Subcutaneous abdominal adipose tissue (tissue), 5 donors: ENCODE results near the gene SLC17A5.
A peak's percentile ranks its signal among the peaks of the same experiment; 100 is the strongest.

Experiments
- H3K27ac ChIP-seq: one replicate; pipeline ENCODE4 v1.7.0; 2013; ENCODE audit warnings: low read depth, mild to moderate bottlenecking, inconsistent platforms, low read length, moderate library complexity
- H3K27me3 ChIP-seq, 5 donors: one replicate each; pipeline ENCODE4 v1.7.0; 2013; ENCODE audit warnings: low read length in 5 of 5, inconsistent platforms in 1 of 5; ENCODE audit not compliant: control insufficient read depth in 5 of 5, insufficient read depth in 4 of 5
- H3K36me3 ChIP-seq, 5 donors: one replicate each; pipeline ENCODE4 v1.7.0; 2013; ENCODE audit warnings: low read length in 5 of 5; ENCODE audit not compliant: control insufficient read depth in 5 of 5, insufficient read depth in 5 of 5
- H3K4me1 ChIP-seq, 5 donors: one replicate each; pipeline ENCODE4 v1.7.0; 2013; ENCODE audit warnings: low read length in 5 of 5, mild to moderate bottlenecking in 3 of 5, moderate library complexity in 1 of 5; ENCODE audit not compliant: control insufficient read depth in 5 of 5, insufficient read depth in 5 of 5
- H3K4me3 ChIP-seq, 5 donors: one replicate each; pipeline ENCODE4 v1.7.0; 2013; ENCODE audit warnings: low read length in 5 of 5, low read depth in 1 of 5
- H3K9ac ChIP-seq, 5 donors: one replicate each; pipeline ENCODE4 v1.7.0; 2013; ENCODE audit warnings: low read length in 5 of 5, mild to moderate bottlenecking in 4 of 5, moderate library complexity in 3 of 5
- H3K9me3 ChIP-seq, 5 donors: one replicate each; pipeline ENCODE4 v1.7.0; 2013; ENCODE audit warnings: low read length in 5 of 5; ENCODE audit not compliant: control insufficient read depth in 5 of 5
- donor health status: healthy.
- donor health status: healthy.
- donor health status: healthy.
- donor health status: healthy.
- donor health status: healthy.

The SLC17A5 gene, protein sequence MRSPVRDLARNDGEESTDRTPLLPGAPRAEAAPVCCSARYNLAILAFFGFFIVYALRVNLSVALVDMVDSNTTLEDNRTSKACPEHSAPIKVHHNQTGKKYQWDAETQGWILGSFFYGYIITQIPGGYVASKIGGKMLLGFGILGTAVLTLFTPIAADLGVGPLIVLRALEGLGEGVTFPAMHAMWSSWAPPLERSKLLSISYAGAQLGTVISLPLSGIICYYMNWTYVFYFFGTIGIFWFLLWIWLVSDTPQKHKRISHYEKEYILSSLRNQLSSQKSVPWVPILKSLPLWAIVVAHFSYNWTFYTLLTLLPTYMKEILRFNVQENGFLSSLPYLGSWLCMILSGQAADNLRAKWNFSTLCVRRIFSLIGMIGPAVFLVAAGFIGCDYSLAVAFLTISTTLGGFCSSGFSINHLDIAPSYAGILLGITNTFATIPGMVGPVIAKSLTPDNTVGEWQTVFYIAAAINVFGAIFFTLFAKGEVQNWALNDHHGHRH

GRCh38 chr6:73653571-73654424, at the start of gene SLC17A5:
Gene SLC17A5, minus strand, starts transcription at chr6:73653992. Its CDS starts 106 bp downstream, at chr6:73653886.
- no peaks in the 10 kb centered on the region for H3K27me3 ChIP-seq
- H3K4me1 ChIP-seq, result peaks cover 0 to 31% (median 20%) of the 10 kb centered on the region in 5 donors
- peak within 1 kb of the TSS; percentile 92 for H3K27ac ChIP-seq
- no peaks in the 10 kb centered on the region for H3K9me3 ChIP-seq
- H3K36me3 ChIP-seq, result peaks cover 0 to 6% (median 3%) of the 10 kb centered on the region in 5 donors
- peak within 1 kb of the TSS; percentile 78 to 94 (median 92) for H3K9ac ChIP-seq
- peak within 1 kb of the TSS; percentile 92 to 99 (median 95) for H3K4me3 ChIP-seq

DNA sequence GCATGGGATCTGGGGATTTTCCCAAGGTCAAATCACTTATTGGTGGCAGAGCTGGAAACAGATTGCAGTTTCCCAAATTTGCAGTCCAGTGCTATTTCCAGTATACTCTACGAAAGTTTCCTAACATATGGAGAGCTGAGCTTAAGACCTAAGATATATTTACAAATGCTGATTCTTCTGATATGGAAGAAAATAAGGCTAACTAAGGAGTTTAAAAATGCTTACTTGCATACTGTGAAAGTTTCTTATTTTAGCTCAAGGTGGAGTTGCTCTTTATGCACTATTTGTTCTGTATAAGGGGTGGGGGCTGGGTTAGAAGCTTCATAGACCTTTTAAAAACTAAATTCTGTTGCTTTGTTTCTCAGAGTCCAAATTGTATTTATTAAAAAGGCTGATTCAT, 49.7 kb upstream of the SLC17A5 start:
- Histone ChIP-seq H3K27me3 (no peaks in the 10 kb centered on the region), H3K9ac (no peak overlapping the region), H3K36me3 (no peaks in the 10 kb centered on the region), H3K4me1 (peaks cover 0 to 18% (median 0%) of the 10 kb centered on the region in 5 donors), H3K27ac (peak overlapping the region; percentile 29), H3K4me3 (no peak overlapping the region), H3K9me3 (no peaks in the 10 kb centered on the region)

DNA sequence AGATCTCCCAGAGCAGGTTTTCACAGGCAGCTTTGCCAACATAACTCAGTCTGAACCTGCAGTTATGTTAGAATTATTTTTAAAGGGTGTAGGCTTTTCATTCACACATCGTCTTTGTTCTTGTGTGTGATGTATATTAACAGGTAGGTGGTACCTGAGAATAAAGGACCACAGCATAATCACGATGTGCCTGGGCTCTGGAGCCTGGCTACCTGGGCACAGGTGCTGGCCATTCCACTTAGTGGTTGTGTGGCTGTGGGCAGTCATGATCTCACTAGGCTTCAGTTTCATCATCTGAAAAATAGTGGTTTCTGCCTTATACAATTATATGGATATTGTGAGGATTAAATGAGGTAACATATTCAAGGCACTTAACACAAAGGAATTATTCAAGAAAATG, 48.7 kb upstream of the SLC17A5 start:
- Histone ChIP-seq H3K27ac (no peak overlapping the region), H3K9me3 (no peaks in the 10 kb centered on the region)

GRCh38 chr6:73699676-73700459, 46.1 kb upstream of the SLC17A5 start:
- peaks cover 0 to 6% (median 0%) of the 10 kb centered on the region in 5 donors for H3K27me3 ChIP-seq
- no peak overlapping the region for H3K9ac ChIP-seq
- H3K27ac ChIP-seq, result no peak overlapping the region
- peaks cover 0 to 36% (median 18%) of the 10 kb centered on the region in 5 donors for H3K4me1 ChIP-seq
- H3K36me3 ChIP-seq, result no peaks in the 10 kb centered on the region
- H3K4me3 ChIP-seq, result no peak overlapping the region
- no peaks in the 10 kb centered on the region for H3K9me3 ChIP-seq

More for the DNA sequence above, 48.7 kb upstream of the SLC17A5 start:
- H3K36me3 ChIP-seq, result no peaks in the 10 kb centered on the region
- H3K27me3 ChIP-seq, result no peaks in the 10 kb centered on the region
- no peak overlapping the region for H3K4me3 ChIP-seq
- peaks cover 0 to 21% (median under 1%) of the 10 kb centered on the region in 5 donors for H3K4me1 ChIP-seq
- no peak overlapping the region for H3K9ac ChIP-seq

- Histone ChIP-seq H3K9ac (peak overlapping the region in 2 of 5 donors; percentile 69 to 70), H3K9me3 (no peaks in the 10 kb centered on the region), H3K4me3 (peak overlapping the region; percentile 62 to 79 (median 75)), H3K27me3 (peaks cover 0 to 6% (median 0%) of the 10 kb centered on the region in 5 donors), H3K4me1 (peaks cover 0 to 34% (median 20%) of the 10 kb centered on the region in 5 donors), H3K36me3 (no peaks in the 10 kb centered on the region), H3K27ac (peak overlapping the region; percentile 71)
These were observed 43.3 kb upstream of the SLC17A5 start for GRCh38 chr6:73696966-73697655.

DNA sequence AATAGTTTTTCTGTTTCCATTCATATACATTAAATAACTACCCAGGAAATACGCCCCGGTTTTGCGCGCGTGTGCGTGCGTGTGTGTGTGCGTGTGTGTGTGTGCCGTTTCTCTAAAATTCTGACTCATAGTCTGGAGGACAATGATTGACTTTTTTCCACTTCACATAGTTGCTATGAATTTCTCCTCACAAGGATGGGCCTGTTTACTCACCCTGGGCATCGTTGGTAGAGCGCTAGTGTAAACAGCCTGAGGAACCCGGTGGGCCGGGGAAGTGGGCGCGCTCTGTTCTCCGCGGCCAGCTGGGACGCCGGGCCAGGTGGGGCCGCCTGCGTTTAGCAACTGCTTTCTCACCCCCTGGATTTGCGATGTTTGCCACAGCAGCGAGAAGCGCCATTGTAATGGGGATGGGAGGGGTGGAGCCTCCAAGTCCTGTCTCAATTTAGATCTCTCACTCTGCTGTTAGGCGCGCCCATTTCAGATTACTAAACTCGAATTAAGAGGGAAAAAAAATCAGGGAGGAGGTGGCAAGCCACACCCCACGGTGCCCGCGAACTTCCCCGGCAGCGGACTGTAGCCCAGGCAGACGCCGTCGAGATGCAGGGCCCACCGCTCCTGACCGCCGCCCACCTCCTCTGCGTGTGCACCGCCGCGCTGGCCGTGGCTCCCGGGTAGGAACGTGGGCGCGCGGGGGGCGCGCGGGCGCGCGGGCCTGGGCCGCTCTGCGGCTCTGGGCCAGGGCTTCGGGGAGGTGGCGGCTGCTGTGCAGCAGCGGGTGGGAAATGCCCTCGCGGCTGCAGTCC, 42.0 kb upstream of the SLC17A5 start, which contains the start of gene CD109:
Gene CD109, plus strand, starts transcription at position 585 of the 803 bp plus-strand sequence. Its CDS starts 13 bp downstream, at position 598.
- H3K9ac ChIP-seq, result peak within 1 kb of the TSS; percentile 16 to 70 (median 68)

GRCh38 chr6:73694711-73695411, 41.1 kb upstream of the SLC17A5 start:
- Histone ChIP-seq H3K9me3 (no peaks in the 10 kb centered on the region), H3K36me3 (no peaks in the 10 kb centered on the region), H3K4me1 (peaks cover 0 to 34% (median 20%) of the 10 kb centered on the region in 5 donors), H3K4me3 (peak overlapping the region in 2 of 5 donors; percentile 75 to 79), H3K9ac (no peak overlapping the region), H3K27ac (peak overlapping the region; percentile 5), H3K27me3 (peaks cover 0 to 6% (median 0%) of the 10 kb centered on the region in 5 donors)

More for the DNA sequence above, 42.0 kb upstream of the SLC17A5 start, which contains the start of gene CD109:
- peaks cover 0 to 6% (median 0%) of the 10 kb centered on the region in 5 donors for H3K27me3 ChIP-seq
- H3K27ac ChIP-seq, result peak within 1 kb of the TSS; percentile 71
- peaks cover 0 to 34% (median 20%) of the 10 kb centered on the region in 5 donors for H3K4me1 ChIP-seq
- no peaks in the 10 kb centered on the region for H3K36me3 ChIP-seq
- H3K9me3 ChIP-seq, result no peaks in the 10 kb centered on the region
- peak within 1 kb of the TSS; percentile 62 to 79 (median 75) for H3K4me3 ChIP-seq

DNA sequence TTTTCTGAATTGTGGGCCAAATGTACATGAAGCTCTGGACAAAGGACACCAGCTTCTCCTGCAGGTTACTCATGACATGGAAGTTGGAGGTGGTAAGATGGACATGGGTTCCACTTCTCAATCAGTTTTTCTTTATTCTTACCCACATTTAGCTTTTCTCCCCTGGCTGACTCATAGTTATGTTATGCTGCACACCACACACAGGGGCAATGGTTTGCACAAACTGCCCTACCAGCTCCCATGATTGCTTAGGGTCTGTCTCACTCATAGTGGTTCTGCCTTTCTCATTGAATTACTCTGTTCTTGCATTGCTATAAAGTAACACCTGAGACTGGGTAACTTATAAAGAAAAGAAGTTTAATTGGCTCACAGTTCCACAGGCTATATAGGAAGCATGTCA, 37.7 kb upstream of the SLC17A5 start:
- no peaks in the 10 kb centered on the region for H3K36me3 ChIP-seq
- H3K4me3 ChIP-seq, result no peak overlapping the region
- H3K9ac ChIP-seq, result no peak overlapping the region
- H3K4me1 ChIP-seq, result peaks cover 0 to 17% (median 15%) of the 10 kb centered on the region in 5 donors
- peaks cover 0 to 2% (median 0%) of the 10 kb centered on the region in 5 donors for H3K27me3 ChIP-seq
- no peaks in the 10 kb centered on the region for H3K9me3 ChIP-seq
- H3K27ac ChIP-seq, result no peak overlapping the region
